ENCODE results near the gene KCNMA1.

KCNMA1 gene

GRCh38 chr10:77599651-77600050, 38.0 kb downstream of the KCNMA1 start:
- FAIRE-seq (no peak), DNase-seq (ENCODE audit: insufficient read length, low spot score) (no peak)
- TF ChIP-seq CTCF (IDR thresholded peaks at IDR 0.05; ENCODE audit: insufficient read depth, missing control alignments) = no peak

GRCh38 chr10:77598606-77599005, 39.0 kb downstream of the KCNMA1 start:
- DNase-seq (ENCODE audit: insufficient read length, low spot score) (no peak), FAIRE-seq (no peak)
- no peak for TF ChIP-seq CTCF (IDR thresholded peaks at IDR 0.05; ENCODE audit: insufficient read depth, missing control alignments)

- no peak for DNase-seq (ENCODE audit: insufficient read length, low spot score)
- no peak for TF ChIP-seq CTCF (IDR thresholded peaks at IDR 0.05; ENCODE audit: insufficient read depth, missing control alignments)
- FAIRE-seq = no peak
These were observed 40.0 kb downstream of the KCNMA1 start for GRCh38 chr10:77597560-77597959.

GRCh38 chr10:77594471-77594783, 43.2 kb downstream of the KCNMA1 start:
- TF ChIP-seq CTCF (IDR thresholded peaks at IDR 0.05; ENCODE audit: insufficient read depth, missing control alignments) = no peak
- DNase-seq (ENCODE audit: insufficient read length, low spot score) (no peak), FAIRE-seq (no peak)

- FAIRE-seq = no peak
- DNase-seq (ENCODE audit: insufficient read length, low spot score) = no peak
- no peak for TF ChIP-seq CTCF (IDR thresholded peaks at IDR 0.05; ENCODE audit: insufficient read depth, missing control alignments)
These were observed 43.7 kb downstream of the KCNMA1 start for GRCh38 chr10:77593771-77594470.

GRCh38 chr10:77592946-77593636, 44.5 kb downstream of the KCNMA1 start:
- no peak for DNase-seq (ENCODE audit: insufficient read length, low spot score)
- no peak for TF ChIP-seq CTCF (IDR thresholded peaks at IDR 0.05; ENCODE audit: insufficient read depth, missing control alignments)
- FAIRE-seq = no peak

GRCh38 chr10:77592510-77592909, 45.1 kb downstream of the KCNMA1 start:
- FAIRE-seq = no peak
- TF ChIP-seq CTCF (IDR thresholded peaks at IDR 0.05; ENCODE audit: insufficient read depth, missing control alignments) = no peak
- DNase-seq (ENCODE audit: insufficient read length, low spot score) = no peak

Data from D721Med (cell line).